Measurements from ENCODE around the gene OR1F1.

Gene OR1F1

GRCh38 chr16:3242709-3243108, 54.7 kb downstream of the OR1F1 start:
- no peak for DNase-seq (ENCODE audit: low read depth)
- no peak overlapping the region for H3K4me3 ChIP-seq (ENCODE audit: low read depth, low read length)
- no peak for TF ChIP-seq CTCF (IDR thresholded peaks at IDR 0.05; ENCODE audit: insufficient read depth, low read depth, low read length, missing control alignments)

- TF ChIP-seq CTCF (IDR thresholded peaks at IDR 0.05; ENCODE audit: insufficient read depth, low read depth, low read length, missing control alignments): no peak
- no peak overlapping the region for H3K4me3 ChIP-seq (ENCODE audit: low read depth, low read length)
- no peak for DNase-seq (ENCODE audit: low read depth)
Measured at GRCh38 chr16:3243882-3244281, 55.9 kb downstream of the OR1F1 start.

GRCh38 chr16:3246002-3246401, 58.0 kb downstream of the OR1F1 start:
- no peak for DNase-seq (ENCODE audit: low read depth)
- no peak overlapping the region for H3K4me3 ChIP-seq (ENCODE audit: low read depth, low read length)
- TF ChIP-seq CTCF (IDR thresholded peaks at IDR 0.05; ENCODE audit: insufficient read depth, low read depth, low read length, missing control alignments): no peak

- no peak for TF ChIP-seq CTCF (IDR thresholded peaks at IDR 0.05; ENCODE audit: insufficient read depth, low read depth, low read length, missing control alignments)
- no peak for DNase-seq (ENCODE audit: low read depth)
- H3K4me3 ChIP-seq (ENCODE audit: low read depth, low read length): no peak overlapping the region
Measured at GRCh38 chr16:3246876-3247275, 58.9 kb downstream of the OR1F1 start.

- no peak overlapping the region for H3K4me3 ChIP-seq (ENCODE audit: low read depth, low read length)
- no peak for DNase-seq (ENCODE audit: low read depth)
- no peak for TF ChIP-seq CTCF (IDR thresholded peaks at IDR 0.05; ENCODE audit: insufficient read depth, low read depth, low read length, missing control alignments)
Measured at GRCh38 chr16:3248596-3248995, 60.6 kb downstream of the OR1F1 start.

- DNase-seq (ENCODE audit: low read depth): no peak
- TF ChIP-seq CTCF (IDR thresholded peaks at IDR 0.05; ENCODE audit: insufficient read depth, low read depth, low read length, missing control alignments): no peak
- no peak overlapping the region for H3K4me3 ChIP-seq (ENCODE audit: low read depth, low read length)
Measured at GRCh38 chr16:3249020-3249419, 61.0 kb downstream of the OR1F1 start.

- no peak for DNase-seq (ENCODE audit: low read depth)
- no peak overlapping the region for H3K4me3 ChIP-seq (ENCODE audit: low read depth, low read length)
- no peak for TF ChIP-seq CTCF (IDR thresholded peaks at IDR 0.05; ENCODE audit: insufficient read depth, low read depth, low read length, missing control alignments)
Measured at GRCh38 chr16:3249451-3249850, 61.4 kb downstream of the OR1F1 start.

All from GM12865 (cell line).